ENCODE data around the gene RBM38. TPM values are rescaled to one million over a fixed set of nuclear protein-coding genes. Genes with fewer than 3 reads are reported as not detected.

RBM38 gene
- total RNA-seq, 1 experiment from 2014 or later, result 261 TPM

- no peak overlapping the region for H3K4me2 ChIP-seq (ENCODE audit: low read depth, low read length, poor library complexity, severe bottlenecking)
- no peak overlapping the region for H3K4me3 ChIP-seq (ENCODE audit: low read length)
- no peak overlapping the region for H3K9ac ChIP-seq (ENCODE audit: low read length)
- no peaks in the 10 kb centered on the region for H4K20me1 ChIP-seq (ENCODE audit: insufficient read depth, low read depth, low read length)
- no peak overlapping the region for H2AFZ ChIP-seq (ENCODE audit: low read length)
- H3K9me3 ChIP-seq (ENCODE audit: low read length), result no peaks in the 10 kb centered on the region
- no peaks in the 10 kb centered on the region for H3K79me2 ChIP-seq (ENCODE audit: low read length)
- no peak for DNase-seq
- H3K9me2 ChIP-seq (replicated peaks; ENCODE audit: insufficient read depth, low read length), result no peaks in the 10 kb centered on the region
- no peaks in the 10 kb centered on the region for H3K36me3 ChIP-seq (ENCODE audit: insufficient read depth, low read length)
- H3K4me1 ChIP-seq (ENCODE audit: low read length), result peaks cover 23% of the 10 kb centered on the region
- H3K27ac ChIP-seq (ENCODE audit: low read length), result no peak overlapping the region
- H3K27me3 ChIP-seq (ENCODE audit: low read length), result peaks cover 5% of the 10 kb centered on the region; the same call in 1 of the 2 replicates
Observed at GRCh38 chr20:57444394-57445048, 53.3 kb downstream of the RBM38 start.

- no peaks in the 10 kb centered on the region for H3K9me3 ChIP-seq (ENCODE audit: low read length)
- H3K4me2 ChIP-seq (ENCODE audit: low read depth, low read length, poor library complexity, severe bottlenecking), result no peak overlapping the region
- H3K27ac ChIP-seq (ENCODE audit: low read length), result no peak overlapping the region
- H4K20me1 ChIP-seq (ENCODE audit: insufficient read depth, low read depth, low read length), result no peaks in the 10 kb centered on the region
- no peak overlapping the region for H3K9ac ChIP-seq (ENCODE audit: low read length)
- DNase-seq, result no peak
- no peak overlapping the region for H2AFZ ChIP-seq (ENCODE audit: low read length)
- no peaks in the 10 kb centered on the region for H3K36me3 ChIP-seq (ENCODE audit: insufficient read depth, low read length)
- H3K27me3 ChIP-seq (ENCODE audit: low read length), result peaks cover 5% of the 10 kb centered on the region; the same call in 1 of the 2 replicates
- no peaks in the 10 kb centered on the region for H3K79me2 ChIP-seq (ENCODE audit: low read length)
- no peak overlapping the region for H3K4me3 ChIP-seq (ENCODE audit: low read length)
- H3K9me2 ChIP-seq (replicated peaks; ENCODE audit: insufficient read depth, low read length), result no peaks in the 10 kb centered on the region
- H3K4me1 ChIP-seq (ENCODE audit: low read length), result peaks cover 28% of the 10 kb centered on the region
Observed at GRCh38 chr20:57445298-57445697, 54.1 kb downstream of the RBM38 start.

GRCh38 chr20:57445774-57446173 is 54.6 kb downstream of the RBM38 start:
- no peaks in the 10 kb centered on the region for H4K20me1 ChIP-seq (ENCODE audit: insufficient read depth, low read depth, low read length)
- no peak overlapping the region for H2AFZ ChIP-seq (ENCODE audit: low read length)
- H3K4me3 ChIP-seq (ENCODE audit: low read length), result no peak overlapping the region
- peaks cover 33% of the 10 kb centered on the region for H3K4me1 ChIP-seq (ENCODE audit: low read length)
- no peak for DNase-seq
- no peak overlapping the region for H3K4me2 ChIP-seq (ENCODE audit: low read depth, low read length, poor library complexity, severe bottlenecking)
- no peak overlapping the region for H3K27ac ChIP-seq (ENCODE audit: low read length)
- H3K9me2 ChIP-seq (replicated peaks; ENCODE audit: insufficient read depth, low read length), result no peaks in the 10 kb centered on the region
- peaks cover 5% of the 10 kb centered on the region; the same call in 1 of the 2 replicates for H3K27me3 ChIP-seq (ENCODE audit: low read length)
- H3K9ac ChIP-seq (ENCODE audit: low read length), result no peak overlapping the region
- no peaks in the 10 kb centered on the region for H3K9me3 ChIP-seq (ENCODE audit: low read length)
- no peaks in the 10 kb centered on the region for H3K36me3 ChIP-seq (ENCODE audit: insufficient read depth, low read length)
- H3K79me2 ChIP-seq (ENCODE audit: low read length), result no peaks in the 10 kb centered on the region

- Histone ChIP-seq H3K4me2 (ENCODE audit: low read depth, low read length, poor library complexity, severe bottlenecking) (no peak overlapping the region), H4K20me1 (ENCODE audit: insufficient read depth, low read depth, low read length) (no peaks in the 10 kb centered on the region), H3K36me3 (ENCODE audit: insufficient read depth, low read length) (no peaks in the 10 kb centered on the region), H3K27me3 (ENCODE audit: low read length) (peaks cover 5% of the 10 kb centered on the region; the same call in 1 of the 2 replicates), H3K9me2 (replicated peaks; ENCODE audit: insufficient read depth, low read length) (no peaks in the 10 kb centered on the region), H3K4me1 (ENCODE audit: low read length) (peaks cover 50% of the 10 kb centered on the region), H3K9me3 (ENCODE audit: low read length) (no peaks in the 10 kb centered on the region), H3K79me2 (ENCODE audit: low read length) (no peaks in the 10 kb centered on the region), H3K9ac (ENCODE audit: low read length) (no peak overlapping the region), H3K27ac (ENCODE audit: low read length) (no peak overlapping the region), H3K4me3 (ENCODE audit: low read length) (no peak overlapping the region), H2AFZ (ENCODE audit: low read length) (no peak overlapping the region)
- DNase-seq, result no peak
Observed at GRCh38 chr20:57448764-57449354, 57.7 kb downstream of the RBM38 start.

- H3K4me2 ChIP-seq (ENCODE audit: low read depth, low read length, poor library complexity, severe bottlenecking), result peak overlapping the region; percentile 80
- no peaks in the 10 kb centered on the region for H3K79me2 ChIP-seq (ENCODE audit: low read length)
- no peak for DNase-seq
- H3K4me3 ChIP-seq (ENCODE audit: low read length), result peak overlapping the region; percentile 51
- no peaks in the 10 kb centered on the region for H3K36me3 ChIP-seq (ENCODE audit: insufficient read depth, low read length)
- peak overlapping the region; percentile 58 for H3K9ac ChIP-seq (ENCODE audit: low read length)
- peak overlapping the region; percentile 93 for H3K27ac ChIP-seq (ENCODE audit: low read length)
- H4K20me1 ChIP-seq (ENCODE audit: insufficient read depth, low read depth, low read length), result no peaks in the 10 kb centered on the region
- H3K27me3 ChIP-seq (ENCODE audit: low read length), result peaks cover 5% of the 10 kb centered on the region; the same call in 1 of the 2 replicates
- no peaks in the 10 kb centered on the region for H3K9me2 ChIP-seq (replicated peaks; ENCODE audit: insufficient read depth, low read length)
- no peaks in the 10 kb centered on the region for H3K9me3 ChIP-seq (ENCODE audit: low read length)
- H2AFZ ChIP-seq (ENCODE audit: low read length), result no peak overlapping the region
- peaks cover 54% of the 10 kb centered on the region for H3K4me1 ChIP-seq (ENCODE audit: low read length)
Observed at GRCh38 chr20:57449398-57450354, 58.5 kb downstream of the RBM38 start.

GRCh38 chr20:57450419-57450818 is 59.2 kb downstream of the RBM38 start:
- Histone ChIP-seq H3K27me3 (ENCODE audit: low read length) (peaks cover 5% of the 10 kb centered on the region; the same call in 1 of the 2 replicates), H3K79me2 (ENCODE audit: low read length) (no peaks in the 10 kb centered on the region), H3K9ac (ENCODE audit: low read length) (peak overlapping the region; percentile 80), H2AFZ (ENCODE audit: low read length) (no peak overlapping the region), H3K4me1 (ENCODE audit: low read length) (peaks cover 62% of the 10 kb centered on the region), H3K4me3 (ENCODE audit: low read length) (peak overlapping the region; percentile 62), H3K9me3 (ENCODE audit: low read length) (no peaks in the 10 kb centered on the region), H4K20me1 (ENCODE audit: insufficient read depth, low read depth, low read length) (no peaks in the 10 kb centered on the region), H3K4me2 (ENCODE audit: low read depth, low read length, poor library complexity, severe bottlenecking) (peak overlapping the region; percentile 80), H3K27ac (ENCODE audit: low read length) (peak overlapping the region; percentile 93), H3K9me2 (replicated peaks; ENCODE audit: insufficient read depth, low read length) (no peaks in the 10 kb centered on the region), H3K36me3 (ENCODE audit: insufficient read depth, low read length) (no peaks in the 10 kb centered on the region)
- DNase-seq, result peak; percentile 96

- H3K9ac ChIP-seq (ENCODE audit: low read length), result peak overlapping the region; percentile 80
- H3K4me1 ChIP-seq (ENCODE audit: low read length), result peaks cover 63% of the 10 kb centered on the region
- peak overlapping the region; percentile 62 for H3K4me3 ChIP-seq (ENCODE audit: low read length)
- peak; percentile 79 for DNase-seq
- H2AFZ ChIP-seq (ENCODE audit: low read length), result no peak overlapping the region
- peak overlapping the region; percentile 80 for H3K4me2 ChIP-seq (ENCODE audit: low read depth, low read length, poor library complexity, severe bottlenecking)
- peaks cover 1% of the 10 kb centered on the region; the same call in 1 of the 2 replicates for H3K27me3 ChIP-seq (ENCODE audit: low read length)
- H3K36me3 ChIP-seq (ENCODE audit: insufficient read depth, low read length), result no peaks in the 10 kb centered on the region
- H3K27ac ChIP-seq (ENCODE audit: low read length), result peak overlapping the region; percentile 93
- no peaks in the 10 kb centered on the region for H3K9me2 ChIP-seq (replicated peaks; ENCODE audit: insufficient read depth, low read length)
- no peaks in the 10 kb centered on the region for H3K9me3 ChIP-seq (ENCODE audit: low read length)
- H4K20me1 ChIP-seq (ENCODE audit: insufficient read depth, low read depth, low read length), result no peaks in the 10 kb centered on the region
- no peaks in the 10 kb centered on the region for H3K79me2 ChIP-seq (ENCODE audit: low read length)
Observed at GRCh38 chr20:57450931-57451330, 59.7 kb downstream of the RBM38 start.

- Histone ChIP-seq H3K9ac (ENCODE audit: low read length) (peak overlapping the region; percentile 80), H3K79me2 (ENCODE audit: low read length) (no peaks in the 10 kb centered on the region), H3K27ac (ENCODE audit: low read length) (peak overlapping the region; percentile 93), H3K36me3 (ENCODE audit: insufficient read depth, low read length) (no peaks in the 10 kb centered on the region), H3K4me2 (ENCODE audit: low read depth, low read length, poor library complexity, severe bottlenecking) (peak overlapping the region; percentile 80), H4K20me1 (ENCODE audit: insufficient read depth, low read depth, low read length) (no peaks in the 10 kb centered on the region), H3K4me3 (ENCODE audit: low read length) (peak overlapping the region; percentile 62), H3K27me3 (ENCODE audit: low read length) (no peaks in the 10 kb centered on the region), H2AFZ (ENCODE audit: low read length) (no peak overlapping the region), H3K4me1 (ENCODE audit: low read length) (peaks cover 62% of the 10 kb centered on the region), H3K9me2 (replicated peaks; ENCODE audit: insufficient read depth, low read length) (no peaks in the 10 kb centered on the region), H3K9me3 (ENCODE audit: low read length) (no peaks in the 10 kb centered on the region)
- peak; percentile 73 for DNase-seq
Observed at GRCh38 chr20:57451431-57451794, 60.2 kb downstream of the RBM38 start.
